Ovary (tissue), 9 donors: ENCODE data around the gene ADGRD1. TPM values are rescaled to one million over a fixed set of nuclear protein-coding genes. Genes with fewer than 3 reads are reported as not detected.

Source experiments
- DNase-seq, 5 donors: peaks; one replicate each; pipeline ENCODE4 v3.0.0-alpha.2; 2019 to 2020
- H3K27ac ChIP-seq, 2 donors: fragments of 200-600 bp; one replicate each; pipeline versions ENCODE4 v1.5.1 to v1.8.0; 2019 to 2022
- H3K27me3 ChIP-seq: fragments of 200-600 bp; one replicate; pipeline ENCODE4 v1.8.0; 2022
- H3K36me3 ChIP-seq: fragments of 200-600 bp; sonication (generic); one replicate; pipeline ENCODE4 v1.5.1; 2019
- H3K4me1 ChIP-seq: one replicate; pipeline ENCODE4 v1.8.1; 2013; ENCODE audit warnings: mild to moderate bottlenecking, moderate library complexity; ENCODE audit not compliant: insufficient read depth
- H3K4me3 ChIP-seq: fragments of 200-600 bp; sonication (generic); one replicate; pipeline ENCODE4 v1.5.1; 2017
- H3K9me3 ChIP-seq, 2 donors: fragments of 200-600 bp in 1 of 2; sonication (generic) in 1 of 2; one replicate each; pipeline versions ENCODE4 v1.5.1 to v1.8.1; 2013 to 2019; ENCODE audit warnings: mild to moderate bottlenecking in 1 of 2, moderate library complexity in 1 of 2
- CTCF ChIP-seq, 3 donors: fragments of 450-650 bp in 2 of 3; fragments of 200-600 bp in 1 of 3; IDR thresholded peaks; one replicate each; pipeline versions ENCODE4 v1.5.1 to v1.8.0; 2016 to 2022; ENCODE audit warnings: antibody characterized with exemption in 3 of 3, mild to moderate bottlenecking in 1 of 3
- EP300 ChIP-seq: sonication (generic); formaldehyde crosslinking; IDR thresholded peaks from one replicate; pipeline ENCODE4 v1.6.1; 2017; ENCODE audit warnings: antibody characterized with exemption
- POLR2A ChIP-seq: fragments of 450-650 bp; IDR thresholded peaks from one replicate; pipeline ENCODE4 v1.6.1; 2017; ENCODE audit warnings: antibody characterized with exemption, mild to moderate bottlenecking, moderate library complexity
- WGBS, 3 donors: extraction: QIAGEN DNeasy Blood & Tissue Kit in 1 of 3; methylation state at CpG; one replicate each; pipeline versions ENCODE4 v1.1.5 to v1.1.7; 2013 to 2017; 5-methylcytosine and 5-hydroxymethylcytosine counted together
- intact Hi-C, 4 donors: fragments of 100-400 bp; cut with DNase I; formaldehyde crosslinking; loops; one replicate each; pipeline versions ENCODE4 v1.11.0 to v1.15.1; 2022 to 2023
- polyA plus RNA-seq, 2 donors: library from polyadenylated mRNA; stranded (reverse); fragments of 200-250 nt in 1 of 2; fragments of 350-450 nt in 1 of 2; fragmentation: Illumina TruSeq in 1 of 2; extraction: RNeasy Lipid Tissue Mini Kit (QIAGEN cat#74804) in 1 of 2; gene quantifications; one replicate each; pipeline ENCODE4 v1.2.3, GENCODE V29; 2013 to 2014
- total RNA-seq, 7 donors: library from RNA; depleted of rRNA in 2 of 7; stranded (reverse); fragments of >200 nt in 2 of 7; fragmentation: NEBNext Ultra II Directional in 3 of 7; extraction: Animal tissue kit (Norgen Biotek cat#: 25700) in 3 of 7; gene quantifications; one replicate each; pipeline versions ENCODE4 v1.1.0 to v1.2.4, GENCODE V29; 2016 to 2023
- donor health status: DM: no; HTN: no; CAD: no; lungs with moderate emphysema.
- donor health status: DM: no; HTN: no; CAD: no.
- donor health status: Bipolar disorder and iron deficiency.
- donor health status: DM: yes; HTN: yes; CAD: no.
- donor health status: DM: no; HTN: no; CAD: no.
- donor health status: DM: yes; HTN: yes; CAD: no.

Gene ADGRD1
- total and polyA plus RNA-seq, 9 donors, result 7.6 to 75.3 (median 25.9) TPM

- TF ChIP-seq CTCF (IDR thresholded peaks at IDR 0.05) (no peak), EP300 (no peak), POLR2A (no peak)
- Histone ChIP-seq H3K9me3 (no peaks in the 10 kb centered on the region), H3K4me1 (peaks cover 4% of the 10 kb centered on the region), H3K4me3 (no peak overlapping the region), H3K27ac (no peak overlapping the region), H3K36me3 (no peaks in the 10 kb centered on the region), H3K27me3 (no peaks in the 10 kb centered on the region)
- no peak for DNase-seq
- intact Hi-C loops, result no loop called here
- 79 to 83% (median 81%) methylated on average over 28 of the region's 28 CpGs for WGBS, 3 donors
These were observed 64.4 kb downstream of the ADGRD1 start for GRCh38 chr12:131018019-131018620.

GRCh38 chr12:131018808-131019397, 65.2 kb downstream of the ADGRD1 start:
- Histone ChIP-seq H3K9me3 (no peaks in the 10 kb centered on the region), H3K27me3 (no peaks in the 10 kb centered on the region), H3K36me3 (no peaks in the 10 kb centered on the region), H3K4me3 (no peak overlapping the region), H3K27ac (no peak overlapping the region), H3K4me1 (peaks cover 4% of the 10 kb centered on the region)
- TF ChIP-seq EP300, result no peak
- TF ChIP-seq CTCF (IDR thresholded peaks at IDR 0.05), result no peak
- no peak for TF ChIP-seq POLR2A
- no peak for DNase-seq
- intact Hi-C loops, result no loop called here
- WGBS, 3 donors, result 45 to 63% (median 55%) methylated on average over 15 to 16 of the region's 16 CpGs

- WGBS, 3 donors, result 83 to 89% (median 85%) methylated on average over 13 of the region's 13 CpGs
These were observed 66.8 kb downstream of the ADGRD1 start for GRCh38 chr12:131020326-131021153.

GRCh38 chr12:131021154-131021541, 67.4 kb downstream of the ADGRD1 start:
- TF ChIP-seq CTCF (IDR thresholded peaks at IDR 0.05), result no peak
- Histone ChIP-seq H3K4me1 (peaks cover 4% of the 10 kb centered on the region), H3K36me3 (no peaks in the 10 kb centered on the region), H3K27me3 (no peaks in the 10 kb centered on the region), H3K4me3 (no peak overlapping the region), H3K27ac (no peak overlapping the region), H3K9me3 (no peaks in the 10 kb centered on the region)
- no peak for DNase-seq
- intact Hi-C loops, result no loop called here
- 84 to 85% (median 85%) methylated on average over 20 of the region's 20 CpGs for WGBS, 3 donors

More at GRCh38 chr12:131020326-131021153, 66.8 kb downstream of the ADGRD1 start:
- Histone ChIP-seq H3K4me1 (peaks cover 4% of the 10 kb centered on the region), H3K36me3 (no peaks in the 10 kb centered on the region), H3K27me3 (no peaks in the 10 kb centered on the region), H3K4me3 (no peak overlapping the region), H3K27ac (no peak overlapping the region), H3K9me3 (no peaks in the 10 kb centered on the region)
- TF ChIP-seq CTCF (IDR thresholded peaks at IDR 0.05) (no peak), POLR2A (no peak)
- no peak for DNase-seq
- intact Hi-C loops, result no loop called here
